A673 (cell line): ENCODE results near the gene ELMO3. TPM values are rescaled to one million over a fixed set of nuclear protein-coding genes. Genes with fewer than 3 reads are reported as not detected.

Experiments
- BruUV-seq: library from RNA; stranded (reverse); fragments of 400-500 nt; replicated peaks from 2 replicates; lab custom pipeline; 2021; lab: Mats Ljungman, UMichigan
- CTCF ChIA-PET: fragments of 300-600 bp; sonication (Branson Sonifier 250); formaldehyde crosslinking; loops from one replicate; lab custom pipeline; 2022; ENCODE audit warnings: antibody characterized with exemption; lab: Charles Lee
- POLR2A ChIA-PET: fragments of 300-600 bp; sonication (Branson Sonifier 250); formaldehyde crosslinking; loops from one replicate; lab custom pipeline; 2022; ENCODE audit warnings: antibody characterized with exemption; ENCODE audit not compliant: low non-redundant PET; lab: Charles Lee
- DNase-seq: peaks from one replicate; pipeline ENCODE4 v3.0.0-alpha.2; 2015; ENCODE audit warnings: low spot score
- H3K27ac ChIP-seq: fragments of 200-600 bp; sonication (generic); 2 replicates; pipeline ENCODE4 v1.5.1; 2016; ENCODE audit warnings: mixed run types, low read depth, mild to moderate bottlenecking, mixed read lengths, antibody characterized with exemption, low read length; ENCODE audit not compliant: poor library complexity, severe bottlenecking
- H3K27me3 ChIP-seq: fragments of 200-600 bp; sonication (generic); replicated peaks from 2 replicates; pipeline ENCODE4 v1.6.1; 2017; ENCODE audit warnings: mixed run types, low read depth, mild to moderate bottlenecking, mixed read lengths, antibody characterized with exemption, low read length; ENCODE audit not compliant: insufficient read depth, poor library complexity
- H3K36me3 ChIP-seq: fragments of 200-600 bp; sonication (generic); 2 replicates; pipeline ENCODE4 v1.6.1; 2016; ENCODE audit warnings: mixed run types, mild to moderate bottlenecking, mixed read lengths, antibody characterized with exemption, low read length; ENCODE audit not compliant: insufficient read depth, poor library complexity, severe bottlenecking
- H3K4me1 ChIP-seq: fragments of 200-600 bp; sonication (generic); 2 replicates; pipeline ENCODE4 v1.6.1; 2017; ENCODE audit warnings: mixed run types, mild to moderate bottlenecking, mixed read lengths, antibody characterized with exemption, low read length; ENCODE audit not compliant: insufficient read depth, poor library complexity, severe bottlenecking
- H3K4me3 ChIP-seq: fragments of 200-600 bp; sonication (generic); 2 replicates; pipeline ENCODE4 v1.5.1; 2016; ENCODE audit warnings: low read depth, mixed run types, mild to moderate bottlenecking, mixed read lengths, low read length; ENCODE audit not compliant: poor library complexity, severe bottlenecking
- H3K9me3 ChIP-seq: fragments of 200-600 bp; sonication (generic); 2 replicates; pipeline ENCODE4 v1.6.1; 2016; ENCODE audit warnings: mixed run types, low read depth, mild to moderate bottlenecking, mixed read lengths, antibody characterized with exemption, low read length; ENCODE audit not compliant: poor library complexity, severe bottlenecking
- CTCF ChIP-seq: fragments of 300-800, 200-600 bp; sonication (generic); conservative IDR thresholded peaks from 2 replicates; pipeline ENCODE4 v1.5.1; 2017; ENCODE audit warnings: low read depth, mild to moderate bottlenecking, antibody characterized with exemption, low read length, moderate library complexity, mixed read lengths
- EZH2 ChIP-seq: fragments of 200-600 bp; sonication (generic); IDR thresholded peaks from 2 replicates; pipeline ENCODE4 v1.6.1; 2017; ENCODE audit warnings: borderline replicate concordance, low read depth, mild to moderate bottlenecking, mixed read lengths, antibody characterized with exemption, low read length; ENCODE audit not compliant: poor library complexity, severe bottlenecking
- intact Hi-C: fragments of 100-400 bp; cut with micrococcal nuclease; formaldehyde crosslinking; loops from one replicate; pipeline ENCODE4 v1.10.0; 2022; ENCODE audit not compliant: unreplicated experiment
- total RNA-seq: library from RNA; stranded (reverse); gene quantifications from 2 replicates; pipeline ENCODE4 v1.2.3, GENCODE V29; 2021

The ELMO3 gene
- total RNA-seq, 1 experiment from 2014 or later: 4.7 TPM

DNA sequence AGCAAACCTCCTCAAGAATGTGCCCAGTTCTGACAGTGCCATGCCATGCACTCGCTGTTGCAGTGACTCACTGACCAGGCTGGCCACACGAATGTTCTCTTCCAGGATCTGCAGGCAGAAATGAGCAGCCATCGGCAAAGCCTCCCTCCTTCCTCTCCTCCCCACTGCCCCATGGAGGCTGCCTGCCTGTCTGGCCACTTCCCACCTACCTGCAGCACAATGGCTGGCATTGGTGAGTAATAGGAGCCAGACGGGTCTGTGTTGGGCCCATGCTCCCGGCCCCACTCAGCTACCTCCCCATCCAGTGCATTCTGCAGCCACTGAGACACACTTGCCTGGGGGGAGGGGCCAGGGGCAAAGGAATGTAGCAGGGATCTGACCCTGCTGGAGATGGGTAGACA lies 12.4 kb upstream of the ELMO3 start:
- Histone ChIP-seq H3K4me3 (no peak overlapping the region), H3K36me3 (no peaks in the 10 kb centered on the region), H3K27me3 (no peaks in the 10 kb centered on the region), H3K4me1 (peaks cover 16% of the 10 kb centered on the region), H3K27ac (no peak overlapping the region), H3K9me3 (no peaks in the 10 kb centered on the region)
- CTCF ChIA-PET: interaction anchor here (0.6 kb wide), 1 partner anchor 443 kb away, joined by 5 read pairs; no protein-coding TSS in a partner anchor
- TF ChIP-seq EZH2 (no peak), CTCF (no peak)
- BruUV-seq: no TSS peak
- POLR2A ChIA-PET: no interaction called here
- intact Hi-C loops: no loop called here
- DNase-seq: no peak

GRCh38 chr16:67187175-67187890 lies 11.6 kb upstream of the ELMO3 start:
- Histone ChIP-seq H3K4me1 (peaks cover 19% of the 10 kb centered on the region), H3K36me3 (no peaks in the 10 kb centered on the region), H3K4me3 (no peak overlapping the region), H3K9me3 (no peaks in the 10 kb centered on the region), H3K27ac (no peak overlapping the region), H3K27me3 (no peaks in the 10 kb centered on the region)
- intact Hi-C loops: no loop called here
- no peak for TF ChIP-seq CTCF
- no peak for TF ChIP-seq EZH2
- POLR2A ChIA-PET: no interaction called here
- CTCF ChIA-PET: no interaction called here
- no peak for DNase-seq
- no TSS peak for BruUV-seq

GRCh38 chr16:67188323-67188722 lies 10.6 kb upstream of the ELMO3 start:
- H3K27ac ChIP-seq: no peak overlapping the region
- ChIA-PET POLR2A (no interaction called here), CTCF (no interaction called here)
- intact Hi-C loops: no loop called here
- H3K27me3 ChIP-seq: no peaks in the 10 kb centered on the region
- no TSS peak for BruUV-seq
- H3K36me3 ChIP-seq: peaks cover under 1% of the 10 kb centered on the region
- H3K9me3 ChIP-seq: no peaks in the 10 kb centered on the region
- DNase-seq: no peak
- no peak overlapping the region for H3K4me3 ChIP-seq
- TF ChIP-seq CTCF: no peak
- no peak for TF ChIP-seq EZH2
- H3K4me1 ChIP-seq: peaks cover 19% of the 10 kb centered on the region
